Measurements from ENCODE around the gene NOTCH3. TPM values are rescaled to one million over a fixed set of nuclear protein-coding genes. Genes with fewer than 3 reads are reported as not detected.

Gene NOTCH3
- total RNA-seq, 1 donor from 2014 or later: 162 TPM

DNA sequence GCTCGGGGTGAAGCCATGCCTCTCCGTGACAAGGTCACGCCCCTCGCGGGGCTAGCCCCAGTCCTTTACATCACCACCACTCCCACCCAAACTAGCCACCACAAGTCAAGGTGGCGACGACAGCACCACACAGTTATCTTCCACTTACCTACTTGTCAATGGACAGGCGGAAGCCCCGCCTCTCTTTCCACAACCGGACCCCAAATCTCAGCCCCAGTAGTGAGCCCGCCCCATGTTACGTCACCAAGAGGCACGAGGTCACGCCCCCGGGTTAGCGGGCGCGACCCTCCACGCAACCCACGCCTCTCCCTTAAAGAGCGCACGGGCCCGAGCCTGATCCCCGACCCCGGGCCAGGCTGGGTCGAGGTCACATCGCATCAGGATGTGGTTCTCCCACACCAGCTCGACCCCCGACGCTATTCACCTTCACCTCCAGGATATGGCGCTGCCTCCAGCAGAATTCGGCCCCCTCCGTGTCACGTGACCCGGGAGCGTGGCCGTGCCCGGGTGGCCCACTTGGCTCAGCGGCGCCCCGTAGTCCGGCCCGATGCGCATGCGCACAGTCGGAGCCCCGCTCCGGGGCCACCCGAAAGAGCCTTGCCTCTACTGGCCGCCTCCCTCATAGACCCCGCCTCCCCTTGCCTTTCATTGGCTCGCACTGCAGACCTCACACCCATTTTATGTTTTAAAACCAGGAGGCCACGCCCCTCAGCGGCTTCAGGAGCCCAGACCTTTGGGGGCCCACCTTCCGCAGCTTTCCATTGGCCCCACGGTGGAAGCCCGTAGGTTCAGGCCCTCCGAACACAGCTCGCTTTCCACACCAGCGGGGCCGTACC lies 75.3 kb downstream of the NOTCH3 start:
- Histone ChIP-seq H3K79me2 (ENCODE audit: insufficient read depth, low read length) (peaks cover 20% of the 10 kb centered on the region), H3K9me3 (ENCODE audit: insufficient read depth, low read depth, low read length) (no peaks in the 10 kb centered on the region), H3K27me3 (ENCODE audit: insufficient read depth, low read length) (no peaks in the 10 kb centered on the region), H3K36me3 (ENCODE audit: insufficient read depth, low read length) (no peaks in the 10 kb centered on the region), H3K27ac (ENCODE audit: low read depth, low read length) (peak overlapping the region; percentile 76), H3K4me1 (ENCODE audit: insufficient read depth, low read length) (peaks cover 15% of the 10 kb centered on the region), H3K4me3 (ENCODE audit: insufficient read depth, low read depth, low read length) (peak overlapping the region; percentile 88), H3K9ac (ENCODE audit: low read length) (peak overlapping the region; percentile 88), H2AFZ (ENCODE audit: low read depth, low read length) (peak overlapping the region; percentile 96), H4K20me1 (ENCODE audit: insufficient read depth, low read length) (peaks cover 7% of the 10 kb centered on the region), H3K4me2 (ENCODE audit: low read length) (peak overlapping the region; percentile 98)
- H3K9me3 Mint-ChIP-seq (ENCODE audit: unreplicated experiment): no peaks in the 10 kb centered on the region
- peak overlapping the region; percentile 95 for H3K27ac Mint-ChIP-seq (ENCODE audit: unreplicated experiment)
- H3K27me3 Mint-ChIP-seq (ENCODE audit: low read depth, unreplicated experiment): peaks cover 2% of the 10 kb centered on the region
- H3K4me3 Mint-ChIP-seq (ENCODE audit: unreplicated experiment): peak overlapping the region; percentile 98
- no peak for TF ChIP-seq EZH2 (IDR thresholded peaks at IDR 0.05; ENCODE audit: insufficient read depth, low read length)
- TF ChIP-seq, protein P1, sequence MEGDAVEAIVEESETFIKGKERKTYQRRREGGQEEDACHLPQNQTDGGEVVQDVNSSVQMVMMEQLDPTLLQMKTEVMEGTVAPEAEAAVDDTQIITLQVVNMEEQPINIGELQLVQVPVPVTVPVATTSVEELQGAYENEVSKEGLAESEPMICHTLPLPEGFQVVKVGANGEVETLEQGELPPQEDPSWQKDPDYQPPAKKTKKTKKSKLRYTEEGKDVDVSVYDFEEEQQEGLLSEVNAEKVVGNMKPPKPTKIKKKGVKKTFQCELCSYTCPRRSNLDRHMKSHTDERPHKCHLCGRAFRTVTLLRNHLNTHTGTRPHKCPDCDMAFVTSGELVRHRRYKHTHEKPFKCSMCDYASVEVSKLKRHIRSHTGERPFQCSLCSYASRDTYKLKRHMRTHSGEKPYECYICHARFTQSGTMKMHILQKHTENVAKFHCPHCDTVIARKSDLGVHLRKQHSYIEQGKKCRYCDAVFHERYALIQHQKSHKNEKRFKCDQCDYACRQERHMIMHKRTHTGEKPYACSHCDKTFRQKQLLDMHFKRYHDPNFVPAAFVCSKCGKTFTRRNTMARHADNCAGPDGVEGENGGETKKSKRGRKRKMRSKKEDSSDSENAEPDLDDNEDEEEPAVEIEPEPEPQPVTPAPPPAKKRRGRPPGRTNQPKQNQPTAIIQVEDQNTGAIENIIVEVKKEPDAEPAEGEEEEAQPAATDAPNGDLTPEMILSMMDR (IDR thresholded peaks at IDR 0.05; ENCODE audit: insufficient read depth, low read depth, low read length): no peak
- peak; percentile 91 for DNase-seq (ENCODE audit: low read depth)
- H3K4me1 Mint-ChIP-seq (ENCODE audit: low read depth, unreplicated experiment): peaks cover 4% of the 10 kb centered on the region
- H3K36me3 Mint-ChIP-seq (ENCODE audit: low read depth, unreplicated experiment): peaks cover 14% of the 10 kb centered on the region
- FAIRE-seq: no peak

DNA sequence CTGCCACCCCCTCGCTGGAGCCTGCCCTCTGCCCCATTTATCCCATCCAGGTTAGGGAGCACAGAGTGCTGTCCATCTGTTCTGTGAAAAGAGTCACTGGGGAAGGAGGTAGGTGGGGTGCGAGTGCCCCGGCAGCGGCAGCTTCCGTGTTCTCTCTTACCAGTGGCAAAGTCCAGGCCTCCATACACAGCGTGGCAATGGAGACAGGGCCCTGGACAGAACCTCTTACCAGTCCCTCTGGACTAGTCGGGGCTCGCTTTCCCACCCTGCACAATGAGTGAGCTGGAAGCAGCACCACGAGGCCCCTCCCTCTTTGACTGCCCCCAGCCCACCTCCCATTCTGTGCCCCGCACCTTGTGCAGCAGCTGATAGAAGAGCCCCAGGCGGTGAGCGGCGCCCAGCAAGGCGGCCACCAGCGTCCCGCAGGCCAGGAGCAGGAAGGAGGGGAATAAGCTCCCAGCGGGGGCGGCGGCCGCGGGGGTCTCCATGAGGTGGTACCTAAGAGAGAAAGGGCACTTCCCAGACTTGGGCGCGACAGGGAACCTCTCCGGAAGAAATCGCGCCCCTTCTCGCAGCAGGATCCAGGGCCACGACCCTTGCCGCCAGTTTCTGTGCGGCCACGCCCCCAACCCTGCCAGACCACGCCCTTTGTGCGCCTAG lies 76.1 kb downstream of the NOTCH3 start:
- Histone ChIP-seq H3K9ac (ENCODE audit: low read length) (peak overlapping the region; percentile 88), H3K4me2 (ENCODE audit: low read length) (peak overlapping the region; percentile 98), H3K4me1 (ENCODE audit: insufficient read depth, low read length) (peaks cover 15% of the 10 kb centered on the region), H3K27me3 (ENCODE audit: insufficient read depth, low read length) (no peaks in the 10 kb centered on the region), H3K4me3 (ENCODE audit: insufficient read depth, low read depth, low read length) (peak overlapping the region; percentile 88), H2AFZ (ENCODE audit: low read depth, low read length) (peak overlapping the region; percentile 96), H3K79me2 (ENCODE audit: insufficient read depth, low read length) (peaks cover 20% of the 10 kb centered on the region), H3K9me3 (ENCODE audit: insufficient read depth, low read depth, low read length) (no peaks in the 10 kb centered on the region), H4K20me1 (ENCODE audit: insufficient read depth, low read length) (peaks cover 7% of the 10 kb centered on the region), H3K27ac (ENCODE audit: low read depth, low read length) (peak overlapping the region; percentile 76), H3K36me3 (ENCODE audit: insufficient read depth, low read length) (no peaks in the 10 kb centered on the region)
- peaks cover 2% of the 10 kb centered on the region for H3K27me3 Mint-ChIP-seq (ENCODE audit: low read depth, unreplicated experiment)
- H3K27ac Mint-ChIP-seq (ENCODE audit: unreplicated experiment): peak overlapping the region; percentile 95
- H3K4me1 Mint-ChIP-seq (ENCODE audit: low read depth, unreplicated experiment): peaks cover 4% of the 10 kb centered on the region
- H3K36me3 Mint-ChIP-seq (ENCODE audit: low read depth, unreplicated experiment): peaks cover 14% of the 10 kb centered on the region
- H3K4me3 Mint-ChIP-seq (ENCODE audit: unreplicated experiment): peak overlapping the region; percentile 98
- TF ChIP-seq, protein P1 (IDR thresholded peaks at IDR 0.05; ENCODE audit: insufficient read depth, low read depth, low read length): no peak
- no peak for TF ChIP-seq EZH2 (IDR thresholded peaks at IDR 0.05; ENCODE audit: insufficient read depth, low read length)
- DNase-seq (ENCODE audit: low read depth) (no peak), FAIRE-seq (no peak)
- H3K9me3 Mint-ChIP-seq (ENCODE audit: unreplicated experiment): no peaks in the 10 kb centered on the region

Measured in astrocyte (in vitro differentiated cells and primary cell).